Hepatocyte (in vitro differentiated cells): Measurements from ENCODE around the gene NTNG1. TPM values are rescaled to one million over a fixed set of nuclear protein-coding genes. Genes with fewer than 3 reads are reported as not detected.
A peak's percentile ranks its signal among the peaks of the same experiment; 100 is the strongest.

Source experiments
- DNase-seq: peaks from one replicate; pipeline ENCODE4 v3.0.0-alpha.2; 2016; ENCODE audit warnings: low spot score
- H2AFZ ChIP-seq: fragments of 200-600 bp; sonication (generic); 2 replicates; pipeline ENCODE4 v1.6.0; 2016; ENCODE audit warnings: antibody characterized with exemption, mild to moderate bottlenecking
- H3K27ac ChIP-seq: fragments of 200-600 bp; sonication (generic); 2 replicates; pipeline ENCODE4 v1.5.1; 2016; ENCODE audit warnings: mild to moderate bottlenecking
- H3K27me3 ChIP-seq: fragments of 200-600 bp; sonication (generic); 2 replicates; pipeline ENCODE4 v1.6.1; 2016
- H3K36me3 ChIP-seq: fragments of 200-600 bp; sonication (generic); replicated peaks from 2 replicates; pipeline ENCODE4 v1.5.1; 2016; ENCODE audit warnings: low read depth; ENCODE audit not compliant: insufficient read depth
- H3K4me1 ChIP-seq: fragments of 200-600 bp; sonication (generic); 2 replicates; pipeline ENCODE4 v1.5.1; 2016; ENCODE audit warnings: mild to moderate bottlenecking, moderate library complexity; ENCODE audit not compliant: insufficient read depth
- H3K4me2 ChIP-seq: fragments of 200-600 bp; sonication (generic); 2 replicates; pipeline ENCODE4 v1.6.0; 2016
- H3K4me3 ChIP-seq: fragments of 200-600 bp; sonication (generic); 2 replicates; pipeline ENCODE4 v1.5.1; 2016; ENCODE audit warnings: mild to moderate bottlenecking
- H3K79me2 ChIP-seq: fragments of 200-600 bp; sonication (generic); 2 replicates; pipeline ENCODE4 v1.6.0; 2017; ENCODE audit warnings: mild to moderate bottlenecking
- H3K9me2 ChIP-seq: fragments of 200-600 bp; sonication (generic); replicated peaks from 2 replicates; pipeline ENCODE4 v1.6.0; 2017; ENCODE audit warnings: mild to moderate bottlenecking; ENCODE audit not compliant: insufficient read depth
- H3K9me3 ChIP-seq: fragments of 200-600 bp; sonication (generic); 2 replicates; pipeline ENCODE4 v1.5.1; 2016; ENCODE audit warnings: low read depth, mild to moderate bottlenecking
- H4K20me1 ChIP-seq: fragments of 200-600 bp; sonication (generic); 2 replicates; pipeline ENCODE4 v1.6.0; 2016; ENCODE audit warnings: mild to moderate bottlenecking; ENCODE audit not compliant: insufficient read depth, poor library complexity, severe bottlenecking
- CTCF ChIP-seq: fragments of 200-600 bp; sonication (generic); IDR thresholded peaks from 2 replicates; pipeline ENCODE4 v1.5.1; 2016; ENCODE audit warnings: antibody characterized with exemption, mild to moderate bottlenecking; ENCODE audit not compliant: poor library complexity
- EZH2 ChIP-seq: fragments of 200-600 bp; sonication (generic); IDR thresholded peaks from 2 replicates; pipeline ENCODE4 v1.6.1; 2016; ENCODE audit warnings: antibody characterized with exemption, mild to moderate bottlenecking, borderline replicate concordance
- EZH2phosphoT487 ChIP-seq: fragments of 200-600 bp; sonication (generic); IDR thresholded peaks from one replicate; pipeline ENCODE4 v1.6.1; 2018; ENCODE audit warnings: antibody characterized with exemption, mild to moderate bottlenecking, low read depth, moderate library complexity; ENCODE audit not compliant: unreplicated experiment, severe bottlenecking
- WGBS: methylation state at CpG from one replicate; pipeline ENCODE4 v1.1.6; 2016; ENCODE audit warnings: low lambda C conversion rate; ENCODE audit errors: missing lambda C conversion rate; 5-methylcytosine and 5-hydroxymethylcytosine counted together
- polyA plus RNA-seq: library from polyadenylated mRNA; unstranded; fragments of >200 nt; fragmentation: Nextera tagmentation; extraction: Ambion mirVana; gene quantifications from 2 replicates; pipeline ENCODE4 v1.2.1, GENCODE V29; 2016
- total RNA-seq: library from RNA; depleted of rRNA; stranded (reverse); fragments of >200 nt; gene quantifications from 2 replicates; pipeline ENCODE4 v1.2.3, GENCODE V29; 2014

The NTNG1 gene
- total and polyA plus RNA-seq, 2 experiments from 2014 or later = 1.4 to 3.9 TPM

- Histone ChIP-seq H3K27ac (no peak overlapping the region), H3K4me1 (no peaks in the 10 kb centered on the region), H2AFZ (no peak overlapping the region), H3K4me3 (no peak overlapping the region), H3K79me2 (no peaks in the 10 kb centered on the region), H4K20me1 (no peaks in the 10 kb centered on the region), H3K27me3 (no peaks in the 10 kb centered on the region), H3K9me2 (no peaks in the 10 kb centered on the region), H3K36me3 (no peaks in the 10 kb centered on the region), H3K9me3 (no peaks in the 10 kb centered on the region), H3K4me2 (no peak overlapping the region)
- WGBS = 79% methylated on average over 2 of the region's 2 CpGs
- no peak for DNase-seq
- TF ChIP-seq EZH2phosphoT487 = no peak
- no peak for TF ChIP-seq EZH2
- no peak for TF ChIP-seq CTCF
Measured at GRCh38 chr1:107419003-107419402, 278.2 kb downstream of the NTNG1 start.

- DNase-seq = no peak
- Histone ChIP-seq H4K20me1 (no peaks in the 10 kb centered on the region), H3K27me3 (no peaks in the 10 kb centered on the region), H3K9me2 (no peaks in the 10 kb centered on the region), H3K9me3 (no peaks in the 10 kb centered on the region), H3K4me3 (no peak overlapping the region), H3K27ac (no peak overlapping the region), H3K4me1 (no peaks in the 10 kb centered on the region), H3K79me2 (no peaks in the 10 kb centered on the region), H3K4me2 (no peak overlapping the region), H2AFZ (no peak overlapping the region), H3K36me3 (no peaks in the 10 kb centered on the region)
- TF ChIP-seq CTCF (no peak), EZH2 (no peak), EZH2phosphoT487 (no peak)
- 71% methylated on average over 1 of the region's 1 CpG for WGBS
Measured at GRCh38 chr1:107422901-107423300, 282.1 kb downstream of the NTNG1 start.

GRCh38 chr1:107430540-107431228 lies 289.8 kb downstream of the NTNG1 start:
- Histone ChIP-seq H3K4me3 (no peak overlapping the region), H3K27me3 (no peaks in the 10 kb centered on the region), H2AFZ (no peak overlapping the region), H3K79me2 (no peaks in the 10 kb centered on the region), H4K20me1 (no peaks in the 10 kb centered on the region), H3K4me2 (no peak overlapping the region), H3K27ac (no peak overlapping the region), H3K9me3 (no peaks in the 10 kb centered on the region), H3K36me3 (no peaks in the 10 kb centered on the region), H3K4me1 (no peaks in the 10 kb centered on the region), H3K9me2 (no peaks in the 10 kb centered on the region)
- WGBS = 72% methylated on average over 14 of the region's 14 CpGs
- TF ChIP-seq CTCF (peak; percentile 61), EZH2 (no peak)
- peak; percentile 76 for DNase-seq
